ENCODE measurements around the gene PIN1. TPM values are rescaled to one million over a fixed set of nuclear protein-coding genes. Genes with fewer than 3 reads are reported as not detected.

Gene PIN1
- total and polyA plus RNA-seq, 2 of the 8 experiments (the other 6 are each of a cell fraction or from before 2014, with no cell fraction given): 78.3 to 90.8 TPM

DNA sequence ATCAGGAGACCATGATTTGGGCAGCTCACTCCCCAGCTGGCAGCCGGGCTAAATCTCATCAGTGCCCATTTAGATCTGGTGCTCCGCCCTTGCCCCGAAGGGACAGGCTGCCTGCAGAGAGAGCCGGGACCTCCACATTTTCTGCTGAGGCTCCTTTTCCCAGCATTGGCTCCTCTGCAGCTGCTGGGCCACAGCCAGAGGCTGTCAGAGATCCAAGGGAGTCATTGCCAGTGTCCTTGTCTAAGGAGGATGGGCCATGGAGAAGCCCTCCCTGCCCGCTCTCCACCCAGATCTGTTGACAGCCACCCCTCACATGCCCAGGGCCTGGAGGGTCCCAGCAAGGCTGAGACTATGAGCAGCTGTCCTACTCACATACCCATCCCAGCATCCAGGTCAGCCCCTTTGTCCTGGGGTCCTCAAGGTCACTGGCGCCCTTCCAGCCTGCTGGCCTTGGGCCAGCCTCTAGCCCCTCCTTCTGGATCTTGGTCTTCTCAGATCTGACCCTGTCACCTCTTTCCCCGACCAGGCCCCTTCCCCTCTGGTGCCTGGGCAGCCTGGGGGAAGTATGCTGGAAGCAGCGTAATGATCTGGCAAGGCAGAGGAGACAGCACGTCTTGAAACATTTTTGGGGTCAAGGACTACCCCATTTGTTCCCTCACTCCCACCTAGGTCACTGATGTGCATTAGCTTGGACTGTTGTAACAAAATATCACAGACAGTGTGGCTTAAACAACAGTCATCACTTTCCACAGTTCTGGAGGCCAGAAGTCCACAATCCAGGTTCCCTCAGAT lies 7.9 kb downstream of the PIN1 start:
- no peak overlapping the region for H3K9ac ChIP-seq (replicated peaks in 1 of 4; ENCODE audit: extremely low read depth in 1 of 4, low read depth in 3 of 4, low read length in 3 of 4)
- no peak overlapping the region for H2BK12ac ChIP-seq (ENCODE audit: low read depth, low read length)
- no peaks in the 10 kb centered on the region for H3K23me2 ChIP-seq (ENCODE audit: low read depth, low read length)
- H3K79me1 ChIP-seq (ENCODE audit: low read depth, low read length): peaks cover under 1% of the 10 kb centered on the region
- no peak overlapping the region for H2BK5ac ChIP-seq (ENCODE audit: low read depth, low read length)
- no peak overlapping the region for H2BK120ac ChIP-seq (replicated peaks; ENCODE audit: low read depth, low read length)
- no peak overlapping the region for H3K56ac ChIP-seq (replicated peaks; ENCODE audit: insufficient read length, low read depth, low read length)
- POLR2A ChIA-PET (ENCODE audit: partially characterized antibody): interaction anchor here (0.5 kb wide), 1 partner anchor 18 kb away, joined by 3 read pairs; no protein-coding TSS in a partner anchor
- H3K4me2 ChIP-seq (ENCODE audit: insufficient read depth in 1 of 2, low read depth in 2 of 2, low read length in 2 of 2): no peak overlapping the region
- no peak overlapping the region for H4K5ac ChIP-seq (ENCODE audit: insufficient read length, low read depth, low read length)
- no peaks in the 10 kb centered on the region for H3K9me3 ChIP-seq (ENCODE audit: insufficient read depth in 2 of 2, low read depth in 1 of 2, low read length in 1 of 2)
- WGBS, 2 experiments (ENCODE audit: extremely low coverage in 1 of 2, insufficient coverage in 1 of 2, insufficient read length in 1 of 2, insufficient replicate concordance in 2 of 2, low coverage in 1 of 2, low lambda C conversion rate in 2 of 2, missing lambda C conversion rate in 1 of 2): 84% methylated on average over 9 of the region's 9 CpGs; no CpG with 5 or more reads in 1 of the 2 experiments
- H3K36me3 ChIP-seq (ENCODE audit: control insufficient read depth in 2 of 4, insufficient read depth in 4 of 4, low read length in 3 of 4): peaks cover 5 to 36% (median 9%) of the 10 kb centered on the region in 4 experiments; a peak in 6 of 8 replicates
- H3K27me3 ChIP-seq (replicated peaks in 1 of 4; ENCODE audit: control insufficient read depth in 3 of 4, extremely low read depth in 1 of 4, insufficient read depth in 3 of 4, low read length in 3 of 4): no peaks in the 10 kb centered on the region
- no peak overlapping the region for H2BK20ac ChIP-seq (ENCODE audit: low read length)
- H2BK15ac ChIP-seq (ENCODE audit: low read length): no peak overlapping the region
- CTCF ChIA-PET (ENCODE audit: partially characterized antibody): no interaction called here
- H3K4ac ChIP-seq (replicated peaks; ENCODE audit: insufficient read length, low read depth, low read length): no peak overlapping the region
- H4K91ac ChIP-seq (replicated peaks; ENCODE audit: insufficient read length, low read length): no peak overlapping the region
- no peak overlapping the region for H2AFZ ChIP-seq (ENCODE audit: low read length)
- H4K20me1 ChIP-seq (replicated peaks in 1 of 2; ENCODE audit: control insufficient read depth in 1 of 2, insufficient read depth in 2 of 2, low read length in 2 of 2): peaks cover 14 to 37% of the 10 kb centered on the region in 2 experiments
- H3K4me3 ChIP-seq (ENCODE audit: extremely low read depth in 1 of 4, insufficient read depth in 2 of 4, low read depth in 3 of 4, low read length in 4 of 4): no peak overlapping the region
- H3K18ac ChIP-seq (ENCODE audit: extremely low read depth, low read length): no peak overlapping the region
- no peaks in the 10 kb centered on the region; a peak in 1 of 4 replicates for H3K79me2 ChIP-seq (ENCODE audit: control insufficient read depth in 1 of 2, insufficient read depth in 2 of 2, low read length in 2 of 2)
- no peak for DNase-seq (ENCODE audit: low read depth in 1 of 2, low spot score in 2 of 2)
- FAIRE-seq: no peak
- no peak overlapping the region for H3K14ac ChIP-seq (ENCODE audit: insufficient read length)
- H2AK5ac ChIP-seq (ENCODE audit: low read depth, low read length): no peak overlapping the region
- no peak overlapping the region for H3K27ac ChIP-seq (ENCODE audit: low read depth, low read length)
- H4K8ac ChIP-seq (ENCODE audit: extremely low read depth, insufficient read depth, low read length): no peak overlapping the region
- peaks cover 0 to 1% (median 0%) of the 10 kb centered on the region in 4 experiments; a peak in 2 of 7 replicates for H3K4me1 ChIP-seq (replicated peaks in 1 of 4; ENCODE audit: control insufficient read depth in 3 of 4, insufficient read depth in 4 of 4, low read length in 3 of 4)
- H3K23ac ChIP-seq (ENCODE audit: insufficient read length): no peak overlapping the region
- TF ChIP-seq TBP (IDR thresholded peaks at IDR 0.05; ENCODE audit: low read depth, low read length) (no peak), BRCA1 (IDR thresholded peaks at IDR 0.05; ENCODE audit: low read depth, low read length) (no peak), POU5F1 (IDR thresholded peaks at IDR 0.05; ENCODE audit: low read depth, low read length) (no peak), CHD2 (IDR thresholded peaks at IDR 0.05; ENCODE audit: low read length) (no peak), JUND (IDR thresholded peaks at IDR 0.05; ENCODE audit: low read length) (no peak), HDAC2 (IDR thresholded peaks at IDR 0.05; ENCODE audit: borderline replicate concordance in 1 of 2, low read depth in 2 of 2, low read length in 2 of 2) (no peak), HDAC6 (IDR thresholded peaks at IDR 0.05; ENCODE audit: low read depth, low read length) (no peak), TAF1 (IDR thresholded peaks at IDR 0.05; ENCODE audit: low read depth, low read length) (no peak), EP300 (IDR thresholded peaks at IDR 0.05; ENCODE audit: borderline replicate concordance in 1 of 2, low read depth in 2 of 2, low read length in 2 of 2) (no peak), BCL11A (IDR thresholded peaks at IDR 0.05; ENCODE audit: low read depth in 2 of 2, low read length in 2 of 2) (no peak)
- TF ChIP-seq, protein P1, sequence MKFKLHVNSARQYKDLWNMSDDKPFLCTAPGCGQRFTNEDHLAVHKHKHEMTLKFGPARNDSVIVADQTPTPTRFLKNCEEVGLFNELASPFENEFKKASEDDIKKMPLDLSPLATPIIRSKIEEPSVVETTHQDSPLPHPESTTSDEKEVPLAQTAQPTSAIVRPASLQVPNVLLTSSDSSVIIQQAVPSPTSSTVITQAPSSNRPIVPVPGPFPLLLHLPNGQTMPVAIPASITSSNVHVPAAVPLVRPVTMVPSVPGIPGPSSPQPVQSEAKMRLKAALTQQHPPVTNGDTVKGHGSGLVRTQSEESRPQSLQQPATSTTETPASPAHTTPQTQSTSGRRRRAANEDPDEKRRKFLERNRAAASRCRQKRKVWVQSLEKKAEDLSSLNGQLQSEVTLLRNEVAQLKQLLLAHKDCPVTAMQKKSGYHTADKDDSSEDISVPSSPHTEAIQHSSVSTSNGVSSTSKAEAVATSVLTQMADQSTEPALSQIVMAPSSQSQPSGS (IDR thresholded peaks at IDR 0.05; ENCODE audit: low read length): no peak
